Lower lobe of right lung (tissue), 2 donors: ENCODE data around the gene LRRFIP1. TPM values are rescaled to one million over a fixed set of nuclear protein-coding genes. Genes with fewer than 3 reads are reported as not detected.

Experiments used
- ATAC-seq, 2 donors: fragments of 200-7000 bp; cut with Tn5 transposase; one replicate each; pipeline ENCODE4 v1.9.1; 2020 to 2022; ENCODE audit warnings: mild to moderate bottlenecking in 2 of 2, moderate library complexity in 2 of 2
- DNase-seq: peaks from one replicate; pipeline ENCODE4 v3.0.0-alpha.2; 2020
- H3K27ac ChIP-seq: fragments of 200-600 bp; one replicate; pipeline ENCODE4 v1.8.0; 2022
- H3K27me3 ChIP-seq: fragments of 200-600 bp; one replicate; pipeline ENCODE4 v1.8.0; 2022; ENCODE audit warnings: low read depth
- H3K36me3 ChIP-seq: fragments of 200-600 bp; one replicate; pipeline ENCODE4 v1.8.0; 2022; ENCODE audit warnings: mild to moderate bottlenecking
- H3K4me1 ChIP-seq: fragments of 200-600 bp; one replicate; pipeline ENCODE4 v1.8.0; 2022
- H3K4me3 ChIP-seq: fragments of 200-600 bp; one replicate; pipeline ENCODE4 v1.8.0; 2022; ENCODE audit warnings: mild to moderate bottlenecking
- H3K9me3 ChIP-seq: fragments of 200-600 bp; one replicate; pipeline ENCODE4 v1.8.0; 2022
- intact Hi-C: fragments of 100-400 bp; cut with DNase I; formaldehyde crosslinking; loops from one replicate; pipeline ENCODE4 v1.11.0; 2022
- total RNA-seq: library from RNA; stranded (reverse); fragmentation: NEBNext Ultra II Directional; extraction: Animal tissue kit (Norgen Biotek cat#: 25700); gene quantifications from one replicate; pipeline ENCODE4 v1.2.1, GENCODE V29; 2021
- TF ChIP-seq, protein P1 (sequence below): fragments of 200-600 bp; IDR thresholded peaks from one replicate; pipeline ENCODE4 v1.8.0; 2022; ENCODE audit warnings: antibody characterized with exemption, mild to moderate bottlenecking
- donor health status: DM: no; HTN: yes; CAD: no; lungs with severe emphysema.

Gene LRRFIP1
- total RNA-seq, 1 donor from 2014 or later: 180 TPM

DNA sequence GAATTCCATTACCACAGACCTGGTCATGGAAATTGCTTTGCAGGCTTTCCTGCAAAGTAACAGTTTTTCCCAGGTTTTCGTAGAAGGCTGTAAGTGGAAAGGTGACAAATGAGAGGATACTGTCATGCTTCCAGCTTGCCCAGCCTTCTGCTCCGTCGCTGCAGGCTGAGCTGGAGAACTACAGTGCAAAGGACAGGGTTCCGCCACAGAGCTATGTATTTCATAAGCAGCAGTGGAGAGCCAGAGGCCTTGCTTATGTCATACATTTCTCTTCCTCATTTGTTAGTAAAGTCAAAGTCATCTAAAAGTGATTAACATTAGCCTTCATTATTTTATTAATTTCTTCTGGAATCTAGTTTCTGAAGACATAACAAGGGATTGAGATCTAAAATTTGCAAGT, 98.3 kb downstream of the LRRFIP1 start:
- ATAC-seq (peak; percentile 65 to 74), DNase-seq (no peak)
- intact Hi-C loops: no loop called here
- Histone ChIP-seq H3K27me3 (no peaks in the 10 kb centered on the region), H3K27ac (no peak overlapping the region), H3K36me3 (peaks cover 9% of the 10 kb centered on the region), H3K9me3 (no peaks in the 10 kb centered on the region), H3K4me1 (peaks cover 66% of the 10 kb centered on the region), H3K4me3 (no peak overlapping the region)
- TF ChIP-seq, protein P1, sequence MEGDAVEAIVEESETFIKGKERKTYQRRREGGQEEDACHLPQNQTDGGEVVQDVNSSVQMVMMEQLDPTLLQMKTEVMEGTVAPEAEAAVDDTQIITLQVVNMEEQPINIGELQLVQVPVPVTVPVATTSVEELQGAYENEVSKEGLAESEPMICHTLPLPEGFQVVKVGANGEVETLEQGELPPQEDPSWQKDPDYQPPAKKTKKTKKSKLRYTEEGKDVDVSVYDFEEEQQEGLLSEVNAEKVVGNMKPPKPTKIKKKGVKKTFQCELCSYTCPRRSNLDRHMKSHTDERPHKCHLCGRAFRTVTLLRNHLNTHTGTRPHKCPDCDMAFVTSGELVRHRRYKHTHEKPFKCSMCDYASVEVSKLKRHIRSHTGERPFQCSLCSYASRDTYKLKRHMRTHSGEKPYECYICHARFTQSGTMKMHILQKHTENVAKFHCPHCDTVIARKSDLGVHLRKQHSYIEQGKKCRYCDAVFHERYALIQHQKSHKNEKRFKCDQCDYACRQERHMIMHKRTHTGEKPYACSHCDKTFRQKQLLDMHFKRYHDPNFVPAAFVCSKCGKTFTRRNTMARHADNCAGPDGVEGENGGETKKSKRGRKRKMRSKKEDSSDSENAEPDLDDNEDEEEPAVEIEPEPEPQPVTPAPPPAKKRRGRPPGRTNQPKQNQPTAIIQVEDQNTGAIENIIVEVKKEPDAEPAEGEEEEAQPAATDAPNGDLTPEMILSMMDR: no peak

DNA sequence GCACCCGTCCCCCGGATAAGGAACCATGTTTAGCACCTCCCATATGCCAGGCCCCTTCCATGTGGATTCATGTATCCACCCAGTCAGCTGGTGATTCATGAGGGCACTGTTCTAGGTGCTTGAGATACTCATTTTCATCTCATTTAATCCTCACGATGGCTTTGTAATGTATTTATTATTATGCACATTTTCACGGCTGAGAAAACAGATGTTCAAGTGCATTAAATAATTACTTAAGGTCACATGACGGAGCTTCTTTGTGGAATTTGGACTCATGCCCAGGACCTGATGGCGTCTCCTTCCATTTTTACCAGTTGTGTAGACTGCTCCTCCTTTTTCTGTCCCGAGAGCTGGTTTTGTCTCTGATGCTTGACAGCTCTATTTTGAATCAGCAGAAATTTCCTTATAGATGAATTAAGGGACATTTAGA, 99.0 kb downstream of the LRRFIP1 start:
- H3K4me1 ChIP-seq: peaks cover 73% of the 10 kb centered on the region
- H3K9me3 ChIP-seq: no peaks in the 10 kb centered on the region
- ATAC-seq (peak; percentile 46 to 68), DNase-seq (no peak)
- H3K4me3 ChIP-seq: no peak overlapping the region
- H3K27ac ChIP-seq: no peak overlapping the region
- no peaks in the 10 kb centered on the region for H3K27me3 ChIP-seq
- H3K36me3 ChIP-seq: peaks cover 4% of the 10 kb centered on the region
- TF ChIP-seq, protein P1: no peak
- intact Hi-C loops: no loop called here

DNA sequence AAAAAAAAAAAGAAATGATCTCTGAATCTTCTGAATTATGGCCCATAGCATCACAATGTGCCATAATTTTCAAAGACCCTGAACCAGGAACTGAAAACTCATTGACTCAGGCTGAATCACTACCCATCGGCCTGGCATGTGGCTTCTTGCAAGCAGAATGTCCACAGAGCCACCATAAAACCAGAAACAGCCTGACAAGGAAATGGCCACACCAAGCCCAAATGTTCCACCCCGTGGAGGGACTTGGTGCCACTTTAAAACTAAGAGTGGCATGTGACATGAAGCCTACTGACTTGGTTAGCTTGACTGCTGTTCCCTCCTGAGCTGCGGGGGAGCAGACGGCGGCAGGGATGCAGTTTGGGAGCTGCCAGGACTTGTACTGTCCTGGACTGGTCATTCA, 100.0 kb downstream of the LRRFIP1 start:
- TF ChIP-seq, protein P1: no peak
- H3K27me3 ChIP-seq: no peaks in the 10 kb centered on the region
- H3K4me1 ChIP-seq: peaks cover 83% of the 10 kb centered on the region
- H3K4me3 ChIP-seq: no peak overlapping the region
- intact Hi-C loops: no loop called here
- ATAC-seq: peak in 1 of 2 donors; percentile 40
- no peak overlapping the region for H3K27ac ChIP-seq
- no peaks in the 10 kb centered on the region for H3K9me3 ChIP-seq
- no peak for DNase-seq
- H3K36me3 ChIP-seq: peaks cover 4% of the 10 kb centered on the region

DNA sequence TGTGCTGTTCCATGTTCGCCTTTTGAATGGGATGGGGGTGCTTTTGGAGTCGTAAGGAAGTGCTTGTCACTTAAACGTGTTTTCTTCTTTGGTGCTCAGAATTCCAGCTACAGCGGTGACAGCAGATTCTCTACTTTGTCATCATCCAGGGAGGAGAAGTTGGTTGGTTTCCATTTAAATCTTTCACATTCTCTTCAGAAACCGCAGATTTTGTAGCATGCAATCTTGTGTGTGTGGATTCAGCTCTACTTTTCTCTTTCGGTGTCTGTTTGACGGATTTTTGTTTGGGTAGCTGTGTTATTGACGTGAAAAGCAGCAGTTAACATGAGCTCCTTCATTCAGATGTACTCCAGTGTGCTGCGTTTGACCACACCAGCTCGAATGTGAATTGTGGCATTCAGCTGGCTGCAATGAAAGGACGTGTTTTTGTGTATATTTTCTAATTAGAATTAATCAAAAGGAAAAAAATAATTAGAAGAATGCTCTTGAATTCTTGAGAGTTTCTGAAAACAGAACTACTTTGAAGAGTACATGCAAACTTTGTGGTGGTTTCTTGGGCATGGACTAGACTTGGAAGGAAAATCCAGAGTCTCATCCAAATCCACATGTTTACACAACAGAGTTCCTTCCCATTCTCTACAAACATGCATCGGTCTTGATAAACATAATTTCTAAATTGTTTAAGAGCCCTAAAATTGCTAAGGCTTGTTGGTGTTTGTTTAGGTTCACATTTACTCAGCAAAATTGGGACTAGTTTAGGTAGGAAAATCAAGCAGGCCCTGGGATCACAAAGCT, 102.5 kb downstream of the LRRFIP1 start:
- ATAC-seq (no peak), DNase-seq (no peak)
- Histone ChIP-seq H3K4me3 (peak overlapping the region; percentile 15), H3K9me3 (no peaks in the 10 kb centered on the region), H3K27me3 (no peaks in the 10 kb centered on the region), H3K27ac (peak overlapping the region; percentile 7), H3K36me3 (peaks cover 2% of the 10 kb centered on the region), H3K4me1 (peaks cover 97% of the 10 kb centered on the region)
- intact Hi-C loops: no loop called here
- TF ChIP-seq, protein P1: no peak

DNA sequence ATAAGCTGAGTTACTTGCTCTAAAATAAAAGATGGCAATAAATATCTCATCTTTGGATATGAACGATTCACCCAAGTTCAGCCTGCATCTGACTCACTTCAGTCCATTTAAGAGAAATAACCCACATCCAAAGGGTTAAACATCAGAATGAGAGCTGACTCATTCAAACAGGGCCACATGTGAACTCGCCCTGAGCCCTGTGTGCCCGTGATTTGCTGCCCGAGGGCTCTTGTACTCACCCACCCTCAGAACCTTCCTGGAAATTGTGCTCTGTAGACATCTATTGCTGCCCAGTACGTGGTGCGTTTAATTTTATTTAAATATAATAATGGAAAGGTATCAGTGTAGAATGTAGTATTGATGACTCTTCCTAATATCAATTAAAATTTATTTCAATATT, 104.3 kb downstream of the LRRFIP1 start:
- Histone ChIP-seq H3K36me3 (peaks cover 19% of the 10 kb centered on the region), H3K9me3 (no peaks in the 10 kb centered on the region), H3K4me1 (peaks cover 95% of the 10 kb centered on the region), H3K27ac (peak overlapping the region; percentile 65), H3K4me3 (no peak overlapping the region), H3K27me3 (no peaks in the 10 kb centered on the region)
- TF ChIP-seq, protein P1: no peak
- intact Hi-C loops: no loop called here
- peak; percentile 52 to 71 for ATAC-seq
- DNase-seq: no peak
